ENCODE measurements around the gene RB1.

DNA sequence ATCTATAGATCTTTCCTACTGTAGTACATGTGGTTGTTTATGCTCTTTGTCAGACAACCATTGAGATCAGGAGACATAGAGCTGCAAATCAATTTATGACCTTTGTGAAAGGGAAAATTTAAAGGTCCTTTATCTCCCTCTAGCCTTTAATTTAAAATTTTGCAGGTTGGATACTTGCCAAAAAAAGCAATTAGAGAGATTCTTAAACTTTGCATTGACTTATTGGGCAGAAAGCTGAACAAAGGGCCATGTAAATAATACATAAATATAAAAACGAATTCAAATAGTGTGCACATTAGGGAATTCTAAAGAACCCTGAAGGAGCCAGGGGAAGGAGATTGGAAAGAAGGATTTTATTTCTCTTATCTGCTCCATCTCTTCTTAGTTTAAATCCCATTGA, 22.0 kb upstream of the RB1 start:
- TF ChIP-seq CTCF (IDR thresholded peaks at IDR 0.05) (no peak), POLR2A (IDR thresholded peaks at IDR 0.05) (no peak)
